Stimulated activated memory B cell treated with anti-CD40 and anti-IgM and Interleukin-4, amounts not matched to agents 10 μg/mL and 1 μg/mL and 100 μg/mL, for 72 hours (primary cell): ENCODE measurements around the gene ITGA3.
A peak's percentile ranks its signal among the peaks of the same experiment; 100 is the strongest.

Source experiments
- ATAC-seq: fragments of 150-1000 bp; cut with Tn5 transposase; 2 replicates; pipeline ENCODE4 v1.10.0; 2021
- H3K27ac Mint-ChIP-seq: one replicate; pipeline ENCODE4 v1.8.0; 2022; ENCODE audit warnings: mild to moderate bottlenecking, mixed read lengths
- H3K27me3 Mint-ChIP-seq: one replicate; pipeline ENCODE4 v1.8.0; 2022; ENCODE audit warnings: mixed read lengths
- H3K36me3 Mint-ChIP-seq: one replicate; pipeline ENCODE4 v1.8.0; 2022; ENCODE audit warnings: mixed read lengths
- H3K4me1 Mint-ChIP-seq: one replicate; pipeline ENCODE4 v1.8.0; 2022; ENCODE audit warnings: mixed read lengths
- H3K4me3 Mint-ChIP-seq: one replicate; pipeline ENCODE4 v1.8.0; 2022; ENCODE audit warnings: mild to moderate bottlenecking, moderate library complexity, mixed read lengths
- H3K9me3 Mint-ChIP-seq: one replicate; pipeline ENCODE4 v1.8.0; 2022; ENCODE audit warnings: mixed read lengths

ITGA3 gene

GRCh38 chr17:50110591-50111349 lies 54.9 kb downstream of the ITGA3 start:
- H3K9me3 Mint-ChIP-seq = no peaks in the 10 kb centered on the region

DNA sequence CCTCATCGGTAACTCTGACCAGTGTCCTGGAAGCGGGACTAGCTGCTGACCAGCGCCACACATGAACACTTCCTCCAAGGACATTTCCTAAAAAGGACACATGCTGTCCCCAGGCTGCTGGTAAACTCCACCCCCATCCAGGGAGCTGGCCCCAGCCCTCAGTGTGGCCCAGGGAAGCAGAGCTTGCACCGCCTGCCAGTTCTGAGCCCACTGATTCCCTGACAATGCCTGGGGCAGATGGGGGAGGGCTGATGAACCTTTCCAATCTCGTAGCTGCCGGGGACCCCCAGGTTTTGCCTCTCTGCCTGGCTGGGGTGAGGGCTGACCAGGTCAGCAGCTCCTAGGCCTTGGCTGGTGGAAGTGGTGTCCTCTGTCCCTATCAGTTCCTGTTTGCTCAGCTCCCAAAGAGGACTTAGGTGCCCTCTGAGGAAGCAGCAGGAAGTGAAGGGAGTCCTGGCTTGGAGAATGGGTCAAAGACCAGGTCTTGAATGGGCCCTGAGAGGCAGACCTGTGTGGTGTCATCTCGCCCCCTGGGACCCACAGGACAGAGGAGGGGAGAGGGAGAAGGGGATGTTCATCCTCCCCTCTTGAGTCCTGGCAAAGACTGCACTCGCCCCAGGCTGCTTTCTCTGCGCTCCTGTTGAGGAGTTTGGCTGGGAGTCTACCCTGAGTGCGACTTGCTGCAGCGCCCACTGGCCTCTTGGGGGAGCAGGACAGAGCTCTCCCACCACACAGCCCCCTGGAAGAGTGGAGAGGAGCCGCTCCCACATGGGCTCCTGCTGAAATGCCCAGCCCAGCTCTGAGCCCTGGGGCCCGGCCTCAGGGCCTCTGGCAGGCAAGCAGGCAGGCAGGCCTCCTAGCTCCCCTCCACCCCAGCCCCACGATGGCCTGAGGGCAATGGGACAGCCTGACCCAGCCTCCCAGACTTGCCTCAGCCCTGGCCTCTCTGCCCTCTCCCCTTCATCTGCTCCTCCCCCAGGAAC lies 56.1 kb downstream of the ITGA3 start:
- H3K27ac Mint-ChIP-seq = no peak overlapping the region
- peaks cover 41% of the 10 kb centered on the region for H3K27me3 Mint-ChIP-seq
- no peak overlapping the region for H3K4me3 Mint-ChIP-seq
- no peak for ATAC-seq
- H3K9me3 Mint-ChIP-seq = no peaks in the 10 kb centered on the region
- H3K36me3 Mint-ChIP-seq = peaks cover 22% of the 10 kb centered on the region
- peaks cover 13% of the 10 kb centered on the region for H3K4me1 Mint-ChIP-seq

More at GRCh38 chr17:50110591-50111349, 54.9 kb downstream of the ITGA3 start:
- peak; percentile 17 for ATAC-seq
- peaks cover 9% of the 10 kb centered on the region for H3K4me1 Mint-ChIP-seq
- peaks cover 25% of the 10 kb centered on the region for H3K36me3 Mint-ChIP-seq
- no peak overlapping the region for H3K4me3 Mint-ChIP-seq
- H3K27me3 Mint-ChIP-seq = peaks cover 30% of the 10 kb centered on the region
- H3K27ac Mint-ChIP-seq = no peak overlapping the region

GRCh38 chr17:50112694-50113093 lies 56.8 kb downstream of the ITGA3 start:
- no peak overlapping the region for H3K4me3 Mint-ChIP-seq
- H3K36me3 Mint-ChIP-seq = peaks cover 15% of the 10 kb centered on the region
- no peak overlapping the region for H3K27ac Mint-ChIP-seq
- H3K27me3 Mint-ChIP-seq = peaks cover 48% of the 10 kb centered on the region
- H3K9me3 Mint-ChIP-seq = no peaks in the 10 kb centered on the region
- H3K4me1 Mint-ChIP-seq = peaks cover 17% of the 10 kb centered on the region
- ATAC-seq = no peak

GRCh38 chr17:50113624-50114320 lies 57.9 kb downstream of the ITGA3 start:
- no peak for ATAC-seq
- peaks cover 48% of the 10 kb centered on the region for H3K27me3 Mint-ChIP-seq
- peaks cover 8% of the 10 kb centered on the region for H3K36me3 Mint-ChIP-seq
- no peak overlapping the region for H3K4me3 Mint-ChIP-seq
- H3K27ac Mint-ChIP-seq = no peak overlapping the region
- H3K4me1 Mint-ChIP-seq = peaks cover 17% of the 10 kb centered on the region
- H3K9me3 Mint-ChIP-seq = no peaks in the 10 kb centered on the region

DNA sequence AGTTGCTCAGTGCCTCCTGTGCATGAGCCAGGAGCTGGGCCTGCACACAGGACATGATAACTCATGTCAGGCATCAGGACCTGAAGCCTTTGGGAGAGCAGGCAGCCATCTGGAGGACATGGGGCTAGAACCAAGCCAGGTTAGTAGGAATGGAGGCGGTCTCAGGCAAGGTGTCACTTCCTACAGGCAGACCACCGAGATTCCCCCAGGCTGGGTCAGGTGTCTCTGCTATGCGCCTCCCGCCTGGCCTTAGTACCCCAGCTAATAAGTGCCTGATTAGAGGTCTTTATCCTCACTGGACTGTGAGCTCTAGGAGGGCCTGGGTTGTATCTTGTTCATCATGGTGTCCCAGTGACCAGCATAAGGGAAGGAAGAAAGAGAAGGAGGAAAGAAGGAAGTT lies 58.5 kb downstream of the ITGA3 start:
- no peak for ATAC-seq
- Mint-ChIP-seq H3K36me3 (peaks cover 1% of the 10 kb centered on the region), H3K27ac (no peak overlapping the region), H3K4me1 (peaks cover 17% of the 10 kb centered on the region), H3K9me3 (no peaks in the 10 kb centered on the region), H3K4me3 (no peak overlapping the region), H3K27me3 (peaks cover 48% of the 10 kb centered on the region)

GRCh38 chr17:50114849-50115357 lies 59.0 kb downstream of the ITGA3 start:
- H3K27me3 Mint-ChIP-seq = peaks cover 48% of the 10 kb centered on the region

DNA sequence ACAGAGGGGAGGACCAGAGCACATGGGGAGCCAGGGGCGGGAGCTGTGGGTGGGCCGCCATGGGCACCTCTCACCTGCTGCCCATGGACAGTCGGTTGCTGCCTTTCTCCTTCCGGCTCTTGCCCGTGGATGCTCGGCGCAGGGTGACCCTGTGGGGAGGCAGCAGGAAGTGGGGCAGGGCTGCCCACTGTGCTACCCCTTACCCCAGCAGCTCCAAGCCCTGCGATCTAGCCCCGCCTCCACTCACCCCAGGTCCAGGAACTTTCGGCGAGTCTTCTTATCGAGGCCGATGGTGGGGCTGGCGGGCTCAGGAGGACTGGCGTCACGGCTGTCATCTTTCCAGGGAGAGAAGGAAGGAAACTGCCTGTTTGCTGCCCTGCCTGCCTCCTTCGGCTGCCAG lies 59.8 kb downstream of the ITGA3 start:
- H3K27me3 Mint-ChIP-seq = peaks cover 53% of the 10 kb centered on the region
- H3K27ac Mint-ChIP-seq = no peak overlapping the region
- peaks cover 17% of the 10 kb centered on the region for H3K4me1 Mint-ChIP-seq
- no peaks in the 10 kb centered on the region for H3K36me3 Mint-ChIP-seq
- no peaks in the 10 kb centered on the region for H3K9me3 Mint-ChIP-seq
- ATAC-seq = no peak
- H3K4me3 Mint-ChIP-seq = no peak overlapping the region

More at GRCh38 chr17:50114849-50115357, 59.0 kb downstream of the ITGA3 start:
- peaks cover 17% of the 10 kb centered on the region for H3K4me1 Mint-ChIP-seq
- H3K9me3 Mint-ChIP-seq = no peaks in the 10 kb centered on the region
- no peak overlapping the region for H3K27ac Mint-ChIP-seq
- H3K4me3 Mint-ChIP-seq = no peak overlapping the region
- H3K36me3 Mint-ChIP-seq = no peaks in the 10 kb centered on the region
- no peak for ATAC-seq

- no peak overlapping the region for H3K27ac Mint-ChIP-seq
- no peaks in the 10 kb centered on the region for H3K9me3 Mint-ChIP-seq
- H3K4me3 Mint-ChIP-seq = peak overlapping the region; percentile 62
- peaks cover 17% of the 10 kb centered on the region for H3K4me1 Mint-ChIP-seq
- no peaks in the 10 kb centered on the region for H3K36me3 Mint-ChIP-seq
- ATAC-seq = peak; percentile 83
- H3K27me3 Mint-ChIP-seq = peaks cover 59% of the 10 kb centered on the region
Measured at GRCh38 chr17:50117202-50118051, 61.5 kb downstream of the ITGA3 start.

DNA sequence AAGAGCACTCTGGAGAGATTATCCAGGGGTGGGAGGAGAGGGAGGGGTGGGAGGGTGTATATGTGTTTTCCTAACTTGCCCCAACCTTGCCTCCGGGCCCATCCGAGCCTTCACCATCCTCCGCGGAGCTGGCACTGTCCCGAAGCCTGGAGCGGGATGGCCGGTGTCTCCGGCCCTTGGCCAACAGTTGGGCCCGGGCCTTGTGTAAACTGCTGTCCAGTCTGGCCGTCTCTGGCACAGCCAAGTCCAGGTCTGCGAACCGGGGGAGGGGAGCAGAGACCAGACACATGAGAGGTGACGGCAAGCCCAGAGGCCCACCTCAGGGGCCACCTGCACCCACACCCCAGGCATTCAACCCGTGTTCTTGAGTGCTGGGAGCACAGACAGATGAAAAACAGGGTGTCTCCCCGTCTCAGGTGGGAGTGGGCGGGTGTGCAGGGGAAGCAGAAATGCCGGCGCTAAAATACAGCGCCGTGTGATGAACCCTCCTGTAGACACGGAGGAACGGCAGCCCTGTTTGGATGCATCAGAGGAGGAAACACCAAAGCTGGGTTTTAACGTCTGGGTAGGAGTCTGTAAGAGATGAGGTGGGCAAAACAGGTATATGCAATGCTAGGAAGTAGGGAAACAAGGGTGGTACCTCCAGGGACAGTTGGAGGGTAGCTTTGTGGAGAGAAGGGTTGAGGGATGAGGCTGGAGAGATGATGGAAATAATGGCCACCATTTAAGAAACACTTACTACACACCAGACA lies 62.3 kb downstream of the ITGA3 start:
- peaks cover 54% of the 10 kb centered on the region for H3K27me3 Mint-ChIP-seq

GRCh38 chr17:50118828-50119218 lies 62.9 kb downstream of the ITGA3 start:
- peaks cover 17% of the 10 kb centered on the region for H3K4me1 Mint-ChIP-seq
- no peaks in the 10 kb centered on the region for H3K9me3 Mint-ChIP-seq
- no peak for ATAC-seq
- H3K36me3 Mint-ChIP-seq = no peaks in the 10 kb centered on the region
- H3K27ac Mint-ChIP-seq = no peak overlapping the region
- H3K27me3 Mint-ChIP-seq = peaks cover 49% of the 10 kb centered on the region
- no peak overlapping the region for H3K4me3 Mint-ChIP-seq

More for the DNA sequence above, 62.3 kb downstream of the ITGA3 start:
- no peaks in the 10 kb centered on the region for H3K36me3 Mint-ChIP-seq
- H3K4me1 Mint-ChIP-seq = peaks cover 17% of the 10 kb centered on the region
- no peaks in the 10 kb centered on the region for H3K9me3 Mint-ChIP-seq
- H3K4me3 Mint-ChIP-seq = no peak overlapping the region
- H3K27ac Mint-ChIP-seq = no peak overlapping the region
- no peak for ATAC-seq

DNA sequence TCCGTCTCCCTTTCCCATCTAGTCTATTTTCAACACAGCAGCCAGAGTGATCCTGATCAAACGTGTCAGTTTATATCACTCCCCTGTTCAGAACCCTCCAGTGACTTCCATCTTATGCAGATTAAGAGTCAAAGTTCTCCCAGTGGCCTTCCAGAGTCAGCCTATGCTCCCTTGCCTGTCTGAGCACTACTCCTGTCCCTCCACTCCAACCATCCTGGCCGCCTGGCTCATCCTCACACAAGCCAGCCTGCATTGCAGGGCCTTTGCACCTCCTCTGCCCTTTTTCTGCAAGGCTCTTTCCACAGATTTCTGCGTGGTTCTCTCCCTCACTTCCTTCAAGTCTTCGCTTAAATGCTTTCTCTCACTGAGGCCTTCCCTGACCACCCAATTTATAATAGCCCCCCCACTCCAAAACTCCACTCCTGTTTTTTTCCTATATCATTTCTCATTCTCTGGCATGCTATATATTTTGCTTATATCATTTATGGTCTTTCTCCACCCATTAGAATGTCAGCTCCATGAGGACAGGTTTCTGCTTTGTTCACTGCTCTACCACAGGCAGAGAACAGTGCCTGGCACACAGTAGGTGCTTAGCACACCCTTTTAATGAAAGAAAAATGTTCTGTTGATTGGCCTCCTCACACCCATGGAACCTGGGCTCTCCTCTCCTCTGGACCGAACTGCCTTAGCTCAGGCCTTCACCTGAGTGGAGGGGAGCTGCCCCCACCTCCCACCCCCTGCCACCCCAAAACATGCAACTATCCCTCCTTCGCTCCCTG lies 64.8 kb downstream of the ITGA3 start:
- H3K27ac Mint-ChIP-seq = no peak overlapping the region
- no peak overlapping the region for H3K4me3 Mint-ChIP-seq
- H3K27me3 Mint-ChIP-seq = peaks cover 30% of the 10 kb centered on the region
- no peaks in the 10 kb centered on the region for H3K9me3 Mint-ChIP-seq
- H3K4me1 Mint-ChIP-seq = peaks cover 8% of the 10 kb centered on the region
- H3K36me3 Mint-ChIP-seq = no peaks in the 10 kb centered on the region
- no peak for ATAC-seq

GRCh38 chr17:50122945-50123344 lies 67.0 kb downstream of the ITGA3 start:
- no peak overlapping the region for H3K4me3 Mint-ChIP-seq
- H3K9me3 Mint-ChIP-seq = no peaks in the 10 kb centered on the region
- no peak overlapping the region for H3K27ac Mint-ChIP-seq
- ATAC-seq = no peak
- no peaks in the 10 kb centered on the region for H3K36me3 Mint-ChIP-seq
- peaks cover 11% of the 10 kb centered on the region for H3K27me3 Mint-ChIP-seq
- peaks cover 3% of the 10 kb centered on the region for H3K4me1 Mint-ChIP-seq
